ENCODE measurements around the gene CCDC170. TPM values are rescaled to one million over a fixed set of nuclear protein-coding genes. Genes with fewer than 3 reads are reported as not detected.

CCDC170 gene
- total RNA-seq, 1 donor from 2014 or later, result 0.07 TPM

- no peaks in the 10 kb centered on the region for H3K27me3 ChIP-seq
- H3K27ac ChIP-seq, result no peak overlapping the region
- H3K4me1 ChIP-seq, result no peaks in the 10 kb centered on the region
- no peaks in the 10 kb centered on the region for H3F3A ChIP-seq (ENCODE audit: low read depth)
- no peaks in the 10 kb centered on the region for H3K9me3 ChIP-seq (ENCODE audit: low read depth)
- H3K79me2 ChIP-seq (ENCODE audit: low read depth), result no peaks in the 10 kb centered on the region
- Mint-ChIP-seq H3K27ac (no peak overlapping the region), H3K4me3 (no peak overlapping the region), H3K4me1 (no peaks in the 10 kb centered on the region), H3K27me3 (ENCODE audit: insufficient read depth, low read depth) (no peaks in the 10 kb centered on the region), H3K36me3 (no peaks in the 10 kb centered on the region), H3K9me3 (no peaks in the 10 kb centered on the region)
- H4K20me1 ChIP-seq (ENCODE audit: low read depth), result no peaks in the 10 kb centered on the region
- DNase-seq (ENCODE audit: low spot score), result no peak
- no peak overlapping the region for H2AFZ ChIP-seq (replicated peaks)
- H3K4me2 ChIP-seq, result no peak overlapping the region
- H3K4me3 ChIP-seq, result no peak overlapping the region
- no peak overlapping the region for H3K9ac ChIP-seq
- H3K36me3 ChIP-seq, result no peaks in the 10 kb centered on the region
- TF ChIP-seq CTCF (IDR thresholded peaks at IDR 0.05), result no peak
Observed at GRCh38 chr6:151551223-151551857, 57.5 kb downstream of the CCDC170 start.

- H3K4me2 ChIP-seq, result no peak overlapping the region
- H3K27me3 ChIP-seq, result no peaks in the 10 kb centered on the region
- TF ChIP-seq EZH2 (IDR thresholded peaks at IDR 0.05), result no peak
- TF ChIP-seq CTCF (IDR thresholded peaks at IDR 0.05), result no peak
- no peak for TF ChIP-seq EZH2phosphoT487 (IDR thresholded peaks at IDR 0.05)
- H3K9ac ChIP-seq, result no peak overlapping the region
- H2AFZ ChIP-seq (replicated peaks), result no peak overlapping the region
- Mint-ChIP-seq H3K9me3 (peaks cover 6% of the 10 kb centered on the region), H3K36me3 (no peaks in the 10 kb centered on the region), H3K4me3 (no peak overlapping the region), H3K27me3 (ENCODE audit: insufficient read depth, low read depth) (peaks cover 2% of the 10 kb centered on the region), H3K4me1 (no peaks in the 10 kb centered on the region), H3K27ac (no peak overlapping the region)
- DNase-seq (ENCODE audit: low spot score), result no peak
- no peaks in the 10 kb centered on the region for H3F3A ChIP-seq (ENCODE audit: low read depth)
- no peaks in the 10 kb centered on the region for H3K9me3 ChIP-seq (ENCODE audit: low read depth)
- H3K27ac ChIP-seq, result no peak overlapping the region
- no peaks in the 10 kb centered on the region for H4K20me1 ChIP-seq (ENCODE audit: low read depth)
- no peaks in the 10 kb centered on the region for H3K36me3 ChIP-seq
- no peaks in the 10 kb centered on the region for H3K79me2 ChIP-seq (ENCODE audit: low read depth)
- no peaks in the 10 kb centered on the region for H3K4me1 ChIP-seq
- H3K4me3 ChIP-seq, result no peak overlapping the region
Observed at GRCh38 chr6:151553416-151554165, 59.8 kb downstream of the CCDC170 start.

- H3K9me3 Mint-ChIP-seq, result peaks cover 41% of the 10 kb centered on the region
- Histone ChIP-seq H3K9me3 (ENCODE audit: low read depth) (peaks cover 6% of the 10 kb centered on the region), H3K9ac (no peak overlapping the region), H3F3A (ENCODE audit: low read depth) (no peaks in the 10 kb centered on the region), H4K20me1 (ENCODE audit: low read depth) (no peaks in the 10 kb centered on the region), H3K27me3 (no peaks in the 10 kb centered on the region), H3K4me2 (no peak overlapping the region), H3K27ac (no peak overlapping the region), H3K79me2 (ENCODE audit: low read depth) (no peaks in the 10 kb centered on the region), H3K4me3 (no peak overlapping the region), H3K36me3 (no peaks in the 10 kb centered on the region), H3K4me1 (no peaks in the 10 kb centered on the region), H2AFZ (replicated peaks) (no peak overlapping the region)
- no peak for DNase-seq (ENCODE audit: low spot score)
- H3K36me3 Mint-ChIP-seq, result no peaks in the 10 kb centered on the region
- H3K4me3 Mint-ChIP-seq, result no peak overlapping the region
- no peak overlapping the region for H3K27ac Mint-ChIP-seq
- TF ChIP-seq EZH2phosphoT487 (IDR thresholded peaks at IDR 0.05) (no peak), CTCF (IDR thresholded peaks at IDR 0.05) (no peak), EZH2 (IDR thresholded peaks at IDR 0.05) (no peak)
- peaks cover 4% of the 10 kb centered on the region for H3K27me3 Mint-ChIP-seq (ENCODE audit: insufficient read depth, low read depth)
- no peaks in the 10 kb centered on the region for H3K4me1 Mint-ChIP-seq
Observed at GRCh38 chr6:151561238-151561637, 67.4 kb downstream of the CCDC170 start.

All from neural progenitor cell (in vitro differentiated cells).